T-helper 2 cell treated with Interferon-gamma antibody and Interleukin-4, amounts not matched to agents 5 μg/mL and 100 μg/mL, for 36 hours (primary cell): ENCODE data around the gene SYT7.

Experiments used
- DNase-seq: peaks from one replicate; pipeline ENCODE4 v3.0.0; 2021; ENCODE audit warnings: low spot score
- H3K27ac Mint-ChIP-seq: one replicate; pipeline ENCODE4 v1.8.0; 2021; ENCODE audit warnings: mild to moderate bottlenecking, mixed read lengths
- H3K27me3 Mint-ChIP-seq: one replicate; pipeline ENCODE4 v1.8.0; 2021; ENCODE audit warnings: low read depth, mixed read lengths
- H3K36me3 Mint-ChIP-seq: one replicate; pipeline ENCODE4 v1.8.0; 2021; ENCODE audit warnings: low read depth, mixed read lengths
- H3K4me1 Mint-ChIP-seq: one replicate; pipeline ENCODE4 v1.8.0; 2021; ENCODE audit warnings: low read depth, mixed read lengths
- H3K4me3 Mint-ChIP-seq: one replicate; pipeline ENCODE4 v1.8.0; 2022; ENCODE audit warnings: mild to moderate bottlenecking, moderate library complexity, mixed read lengths
- H3K9me3 Mint-ChIP-seq: one replicate; pipeline ENCODE4 v1.8.0; 2021; ENCODE audit warnings: mixed read lengths

Gene SYT7

GRCh38 chr11:61598886-61599868 is 18.3 kb upstream of the SYT7 start:
- DNase-seq, result no peak
- Mint-ChIP-seq H3K4me1 (no peaks in the 10 kb centered on the region), H3K4me3 (no peak overlapping the region), H3K27me3 (peaks cover 7% of the 10 kb centered on the region), H3K9me3 (no peaks in the 10 kb centered on the region), H3K27ac (no peak overlapping the region), H3K36me3 (no peaks in the 10 kb centered on the region)

- no peaks in the 10 kb centered on the region for H3K36me3 Mint-ChIP-seq
- H3K4me1 Mint-ChIP-seq, result no peaks in the 10 kb centered on the region
- no peak overlapping the region for H3K4me3 Mint-ChIP-seq
- no peaks in the 10 kb centered on the region for H3K9me3 Mint-ChIP-seq
- no peak for DNase-seq
- no peak overlapping the region for H3K27ac Mint-ChIP-seq
- H3K27me3 Mint-ChIP-seq, result peaks cover 7% of the 10 kb centered on the region
These were observed 17.5 kb upstream of the SYT7 start for GRCh38 chr11:61598374-61598773.

- H3K27me3 Mint-ChIP-seq, result peaks cover 10% of the 10 kb centered on the region
- no peaks in the 10 kb centered on the region for H3K4me1 Mint-ChIP-seq
- H3K27ac Mint-ChIP-seq, result no peak overlapping the region
- no peaks in the 10 kb centered on the region for H3K36me3 Mint-ChIP-seq
- no peaks in the 10 kb centered on the region for H3K9me3 Mint-ChIP-seq
- DNase-seq, result no peak
- no peak overlapping the region for H3K4me3 Mint-ChIP-seq
These were observed 16.1 kb upstream of the SYT7 start for GRCh38 chr11:61596990-61597389.

- no peak for DNase-seq
- H3K27ac Mint-ChIP-seq, result no peak overlapping the region
- peaks cover 13% of the 10 kb centered on the region for H3K27me3 Mint-ChIP-seq
- no peaks in the 10 kb centered on the region for H3K9me3 Mint-ChIP-seq
- no peaks in the 10 kb centered on the region for H3K4me1 Mint-ChIP-seq
- no peaks in the 10 kb centered on the region for H3K36me3 Mint-ChIP-seq
- H3K4me3 Mint-ChIP-seq, result no peak overlapping the region
These were observed 15.7 kb upstream of the SYT7 start for GRCh38 chr11:61596542-61596941.

GRCh38 chr11:61594907-61595257 is 14.0 kb upstream of the SYT7 start:
- H3K27me3 Mint-ChIP-seq, result peaks cover 15% of the 10 kb centered on the region
- H3K4me3 Mint-ChIP-seq, result no peak overlapping the region
- H3K4me1 Mint-ChIP-seq, result no peaks in the 10 kb centered on the region
- no peak for DNase-seq
- H3K9me3 Mint-ChIP-seq, result no peaks in the 10 kb centered on the region
- H3K27ac Mint-ChIP-seq, result no peak overlapping the region
- no peaks in the 10 kb centered on the region for H3K36me3 Mint-ChIP-seq

- H3K27me3 Mint-ChIP-seq, result peaks cover 28% of the 10 kb centered on the region
- H3K4me1 Mint-ChIP-seq, result peaks cover 4% of the 10 kb centered on the region
- no peaks in the 10 kb centered on the region for H3K36me3 Mint-ChIP-seq
- H3K27ac Mint-ChIP-seq, result no peak overlapping the region
- no peaks in the 10 kb centered on the region for H3K9me3 Mint-ChIP-seq
- DNase-seq, result no peak
- no peak overlapping the region for H3K4me3 Mint-ChIP-seq
These were observed 12.3 kb upstream of the SYT7 start for GRCh38 chr11:61593151-61593550.

- peaks cover 4% of the 10 kb centered on the region for H3K4me1 Mint-ChIP-seq
- H3K27me3 Mint-ChIP-seq, result peaks cover 29% of the 10 kb centered on the region
These were observed 11.3 kb upstream of the SYT7 start for GRCh38 chr11:61592176-61592575.

GRCh38 chr11:61589961-61590360 is 9.1 kb upstream of the SYT7 start:
- DNase-seq, result no peak
- peaks cover 4% of the 10 kb centered on the region for H3K4me1 Mint-ChIP-seq
- no peak overlapping the region for H3K27ac Mint-ChIP-seq
- peaks cover 38% of the 10 kb centered on the region for H3K27me3 Mint-ChIP-seq
- no peaks in the 10 kb centered on the region for H3K36me3 Mint-ChIP-seq
- H3K4me3 Mint-ChIP-seq, result no peak overlapping the region
- no peaks in the 10 kb centered on the region for H3K9me3 Mint-ChIP-seq

More at GRCh38 chr11:61592176-61592575, 11.3 kb upstream of the SYT7 start:
- Mint-ChIP-seq H3K9me3 (no peaks in the 10 kb centered on the region), H3K4me3 (no peak overlapping the region), H3K36me3 (no peaks in the 10 kb centered on the region), H3K27ac (no peak overlapping the region)
- no peak for DNase-seq

- no peak for DNase-seq
These were observed 7.9 kb upstream of the SYT7 start for GRCh38 chr11:61588728-61589191.

GRCh38 chr11:61587951-61588727 is 7.3 kb upstream of the SYT7 start:
- H3K27ac Mint-ChIP-seq, result no peak overlapping the region
- peaks cover 43% of the 10 kb centered on the region for H3K27me3 Mint-ChIP-seq
- H3K36me3 Mint-ChIP-seq, result no peaks in the 10 kb centered on the region
- no peak overlapping the region for H3K4me3 Mint-ChIP-seq
- DNase-seq, result peak; percentile 26
- no peaks in the 10 kb centered on the region for H3K9me3 Mint-ChIP-seq
- peaks cover 4% of the 10 kb centered on the region for H3K4me1 Mint-ChIP-seq

More at GRCh38 chr11:61588728-61589191, 7.9 kb upstream of the SYT7 start:
- H3K4me1 Mint-ChIP-seq, result peaks cover 4% of the 10 kb centered on the region
- H3K27ac Mint-ChIP-seq, result no peak overlapping the region
- H3K9me3 Mint-ChIP-seq, result no peaks in the 10 kb centered on the region
- peak overlapping the region; percentile 52 for H3K4me3 Mint-ChIP-seq
- peaks cover 42% of the 10 kb centered on the region for H3K27me3 Mint-ChIP-seq
- no peaks in the 10 kb centered on the region for H3K36me3 Mint-ChIP-seq

- H3K36me3 Mint-ChIP-seq, result no peaks in the 10 kb centered on the region
- DNase-seq, result no peak
- peaks cover 49% of the 10 kb centered on the region for H3K27me3 Mint-ChIP-seq
- no peak overlapping the region for H3K4me3 Mint-ChIP-seq
- H3K9me3 Mint-ChIP-seq, result no peaks in the 10 kb centered on the region
- peaks cover 4% of the 10 kb centered on the region for H3K4me1 Mint-ChIP-seq
- no peak overlapping the region for H3K27ac Mint-ChIP-seq
These were observed 6.7 kb upstream of the SYT7 start for GRCh38 chr11:61587541-61587941.

GRCh38 chr11:61586792-61587430 is 6.0 kb upstream of the SYT7 start:
- Mint-ChIP-seq H3K27ac (no peak overlapping the region), H3K4me3 (no peak overlapping the region), H3K4me1 (peaks cover 6% of the 10 kb centered on the region), H3K36me3 (no peaks in the 10 kb centered on the region), H3K27me3 (peaks cover 52% of the 10 kb centered on the region), H3K9me3 (no peaks in the 10 kb centered on the region)
- DNase-seq, result no peak

GRCh38 chr11:61585115-61585514 is 4.2 kb upstream of the SYT7 start:
- Mint-ChIP-seq H3K27me3 (peaks cover 52% of the 10 kb centered on the region), H3K4me3 (no peak overlapping the region), H3K9me3 (no peaks in the 10 kb centered on the region), H3K36me3 (no peaks in the 10 kb centered on the region), H3K27ac (no peak overlapping the region), H3K4me1 (peaks cover 12% of the 10 kb centered on the region)
- DNase-seq, result no peak

GRCh38 chr11:61581931-61582330 is 1.1 kb upstream of the SYT7 start:
- peaks cover 8% of the 10 kb centered on the region for H3K4me1 Mint-ChIP-seq
- peak overlapping the region; percentile 83 for H3K4me3 Mint-ChIP-seq
- H3K36me3 Mint-ChIP-seq, result no peaks in the 10 kb centered on the region
- H3K27ac Mint-ChIP-seq, result peak overlapping the region; percentile 60
- H3K27me3 Mint-ChIP-seq, result peaks cover 60% of the 10 kb centered on the region
- DNase-seq, result no peak
- H3K9me3 Mint-ChIP-seq, result no peaks in the 10 kb centered on the region
